Pulmonary artery endothelial cell (primary cell): ENCODE data around the gene PIK3R2. TPM values are rescaled to one million over a fixed set of nuclear protein-coding genes. Genes with fewer than 3 reads are reported as not detected.
A peak's percentile ranks its signal among the peaks of the same experiment; 100 is the strongest.

Experiments
- DNase-seq: peaks from one replicate; pipeline ENCODE4 v3.0.0-alpha.2; 2011; ENCODE audit warnings: low read depth, low spot score
- total RNA-seq: library from RNA; depleted of rRNA; stranded (reverse); fragments of >200 nt; gene quantifications from 2 replicates; pipeline ENCODE4 v1.2.3, GENCODE V29; 2014

The PIK3R2 gene
- total RNA-seq, 1 donor from 2014 or later, result 2.8 TPM

DNA sequence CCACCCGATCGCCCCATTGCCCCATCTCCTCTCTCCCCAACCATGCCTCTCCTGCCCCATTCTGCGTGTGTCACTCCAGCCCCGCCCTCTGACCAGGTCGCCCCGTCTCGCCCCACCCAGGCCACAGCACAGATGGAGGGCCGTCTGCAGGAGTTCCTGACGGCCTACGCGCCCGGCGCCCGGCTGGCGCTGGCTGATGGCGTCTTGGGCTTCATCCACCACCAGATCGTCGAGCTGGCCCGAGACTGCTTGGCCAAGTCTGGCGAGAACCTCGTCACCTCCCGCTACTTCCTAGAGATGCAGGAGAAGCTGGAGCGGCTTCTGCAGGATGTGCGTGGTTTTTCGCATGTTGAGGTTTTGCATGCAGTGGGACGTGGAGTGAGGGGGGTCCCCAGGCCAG is 29.1 kb upstream of the PIK3R2 start:
- DNase-seq, result no peak

DNA sequence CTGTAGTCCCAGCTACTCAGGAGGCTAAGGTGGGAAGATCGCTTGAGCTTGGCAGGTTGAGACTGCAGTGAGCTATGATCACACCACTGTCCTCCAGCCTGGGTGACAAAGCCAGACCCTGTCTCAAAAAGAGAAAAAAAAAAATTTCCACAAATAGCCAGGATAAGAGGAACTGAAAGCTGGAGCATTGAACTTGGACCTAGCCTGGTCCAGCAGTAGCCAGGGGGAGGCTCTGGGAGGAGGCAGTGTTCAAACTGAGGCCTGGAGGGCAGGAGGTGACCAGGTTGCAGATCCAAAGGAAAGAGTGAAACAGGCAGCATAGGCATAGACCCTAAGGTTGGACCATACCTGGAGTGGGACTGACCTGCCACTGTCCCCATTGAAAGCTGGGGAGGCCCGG is 26.9 kb upstream of the PIK3R2 start:
- DNase-seq, result no peak

DNA sequence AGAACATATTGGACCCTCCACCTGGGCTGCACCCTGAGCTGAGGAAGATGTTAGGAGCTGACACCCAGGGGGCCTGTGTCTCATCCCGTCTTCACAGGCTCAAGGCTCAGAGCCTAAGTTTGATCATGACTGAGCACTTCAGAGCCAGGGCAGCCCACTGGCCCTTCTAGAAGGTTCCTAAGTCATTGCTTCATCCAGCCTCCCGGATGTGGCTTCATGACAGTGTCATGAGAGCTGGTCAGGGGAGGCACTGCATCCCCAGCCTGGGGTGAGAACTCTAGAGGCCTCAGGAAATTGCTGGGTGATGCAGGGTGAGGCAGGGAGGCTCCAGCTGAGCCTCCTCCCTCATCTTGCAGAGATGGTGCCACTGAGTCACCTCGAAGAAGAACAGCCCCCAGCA is 24.9 kb upstream of the PIK3R2 start:
- DNase-seq, result no peak

DNA sequence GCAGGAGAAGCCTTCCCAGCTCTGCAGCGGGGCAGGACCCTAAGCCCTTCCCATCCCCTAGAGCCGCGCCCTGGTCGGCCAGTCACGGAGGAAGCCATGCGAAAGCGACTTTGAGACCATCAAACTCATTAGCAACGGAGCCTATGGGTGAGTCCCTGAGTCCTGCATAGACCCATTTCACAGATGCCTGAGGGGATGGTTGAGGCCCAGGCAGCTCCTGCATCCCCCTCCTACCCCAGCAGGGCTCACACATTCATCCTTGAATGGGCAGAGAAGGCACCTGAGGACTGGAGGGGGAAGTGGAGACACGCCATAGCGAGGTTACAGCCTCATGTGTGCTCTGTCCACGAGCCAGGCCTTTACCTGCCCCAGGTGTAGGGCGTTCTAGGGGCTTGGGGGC is 24.2 kb upstream of the PIK3R2 start:
- DNase-seq, result no peak

DNA sequence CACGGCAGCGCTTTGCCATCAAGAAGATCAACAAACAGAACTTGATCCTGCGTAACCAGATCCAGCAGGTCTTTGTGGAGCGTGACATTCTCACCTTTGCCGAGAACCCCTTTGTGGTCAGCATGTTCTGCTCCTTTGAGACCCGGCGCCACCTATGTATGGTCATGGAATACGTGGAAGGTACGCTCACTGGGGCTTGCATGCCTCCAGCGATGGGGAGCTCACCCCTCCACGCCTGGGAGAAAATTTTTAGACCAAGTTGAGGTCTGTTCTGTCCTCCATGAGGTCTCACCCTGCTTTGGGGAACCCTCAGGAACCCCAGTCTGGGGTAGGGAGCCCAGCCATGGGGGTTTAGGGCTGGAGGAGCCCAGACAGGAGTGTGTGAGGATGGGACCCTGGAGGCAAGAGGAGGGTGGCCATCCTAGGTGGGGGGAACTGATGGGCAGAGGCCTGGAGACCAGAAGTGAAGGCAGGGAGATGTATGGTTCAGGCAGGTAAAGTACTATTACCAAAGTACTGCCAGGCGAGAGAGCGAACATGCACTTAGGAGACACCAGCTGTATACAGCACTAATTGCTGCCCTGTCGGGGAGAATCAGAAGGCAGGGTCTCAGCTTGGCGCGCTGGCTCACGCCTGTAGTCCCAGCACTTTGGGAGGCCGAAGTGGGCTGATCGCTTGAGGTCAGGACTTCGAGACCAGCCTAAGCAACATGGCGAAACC is 22.3 kb upstream of the PIK3R2 start:
- DNase-seq, result no peak

DNA sequence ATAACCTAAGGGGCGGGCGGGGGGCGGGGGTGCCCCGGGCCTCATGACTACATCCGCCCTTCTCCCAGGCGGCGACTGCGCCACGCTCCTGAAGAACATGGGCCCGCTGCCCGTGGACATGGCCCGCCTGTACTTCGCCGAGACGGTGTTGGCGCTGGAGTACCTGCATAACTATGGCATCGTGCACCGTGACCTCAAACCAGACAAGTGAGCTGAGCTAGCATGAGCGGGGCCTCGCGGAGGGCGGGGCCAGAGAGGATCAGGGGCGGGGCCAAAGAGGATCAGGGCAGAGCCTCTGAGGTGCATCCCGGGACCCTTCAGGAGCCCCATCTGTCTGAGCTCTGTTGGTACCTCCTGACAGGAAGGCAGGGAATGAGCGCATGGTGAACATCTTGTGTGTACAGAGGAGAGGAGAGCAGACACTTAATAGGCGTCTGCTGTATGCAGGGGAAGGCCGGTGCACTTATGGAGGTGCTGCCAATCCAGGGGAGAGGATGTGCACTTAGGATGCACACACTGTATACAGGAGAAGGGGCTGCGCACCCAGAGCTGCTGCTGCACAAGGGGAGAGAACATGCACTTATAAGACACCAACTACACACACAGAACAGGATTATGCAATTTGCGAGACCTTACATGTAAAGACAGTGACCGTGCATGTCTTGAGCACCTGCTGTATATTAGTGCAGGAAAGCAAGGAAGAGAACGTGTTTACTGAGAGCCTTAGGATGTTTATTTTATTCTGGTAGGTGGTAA is 20.9 kb upstream of the PIK3R2 start:
- DNase-seq, result no peak

DNA sequence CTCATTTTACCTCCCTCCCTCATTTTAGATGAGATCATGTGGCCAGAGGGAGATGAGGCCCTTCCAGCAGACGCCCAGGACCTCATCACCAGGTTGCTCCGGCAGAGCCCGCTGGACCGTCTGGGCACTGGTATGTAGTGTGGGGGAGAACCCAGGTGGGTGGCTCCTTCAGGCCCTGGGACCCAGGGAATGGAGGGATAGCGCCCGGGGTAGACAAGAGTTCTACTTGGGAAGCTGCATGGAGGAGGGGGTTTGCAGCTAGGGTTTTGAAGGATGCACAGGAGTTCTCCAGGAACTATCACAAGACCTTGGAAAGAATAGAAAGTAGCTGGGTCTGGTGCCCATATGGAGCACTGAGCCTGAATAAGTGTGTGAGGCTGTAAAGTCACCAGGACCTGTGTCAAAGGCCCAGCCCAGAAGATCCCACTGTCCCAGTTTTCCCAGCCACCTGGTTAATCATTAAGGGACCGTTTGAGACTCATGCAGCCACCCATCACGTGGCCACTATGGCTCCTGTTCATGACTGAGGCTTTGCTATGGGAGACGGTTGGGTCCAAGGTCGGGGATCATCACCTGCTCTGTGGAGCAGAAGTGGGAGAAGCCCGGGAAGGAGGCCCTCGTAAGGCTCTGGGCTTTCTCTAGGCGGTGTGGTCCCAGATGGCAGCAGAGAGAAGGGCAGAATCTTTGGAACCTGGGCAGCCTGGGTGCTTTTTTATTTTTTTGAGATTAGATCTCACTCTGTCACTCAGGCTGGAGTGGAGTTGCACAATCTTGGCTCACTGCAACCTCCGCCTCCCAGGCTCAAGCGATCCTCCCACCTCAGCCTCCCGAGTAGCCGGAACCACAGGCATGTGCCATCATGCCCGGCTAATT is 17.0 kb upstream of the PIK3R2 start:
- DNase-seq, result no peak

DNA sequence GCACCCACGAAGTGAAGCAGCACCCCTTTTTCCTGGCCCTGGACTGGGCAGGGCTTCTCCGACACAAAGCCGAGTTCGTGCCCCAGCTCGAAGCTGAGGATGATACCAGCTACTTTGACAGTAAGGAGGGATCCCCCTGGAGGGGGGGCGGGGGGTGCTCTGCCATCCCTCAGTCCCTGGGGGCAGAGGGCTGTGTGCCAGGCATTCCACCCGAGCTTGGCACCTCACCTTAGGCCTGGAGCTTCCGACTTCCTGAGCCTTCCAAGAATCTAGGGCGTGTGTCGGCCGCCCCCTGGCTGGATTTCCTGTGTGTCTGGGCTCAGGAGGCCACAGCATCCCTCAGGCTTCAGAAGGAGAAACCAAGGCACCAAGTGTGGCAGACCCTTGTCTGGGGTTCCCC is 15.7 kb upstream of the PIK3R2 start:
- DNase-seq, result no peak

DNA sequence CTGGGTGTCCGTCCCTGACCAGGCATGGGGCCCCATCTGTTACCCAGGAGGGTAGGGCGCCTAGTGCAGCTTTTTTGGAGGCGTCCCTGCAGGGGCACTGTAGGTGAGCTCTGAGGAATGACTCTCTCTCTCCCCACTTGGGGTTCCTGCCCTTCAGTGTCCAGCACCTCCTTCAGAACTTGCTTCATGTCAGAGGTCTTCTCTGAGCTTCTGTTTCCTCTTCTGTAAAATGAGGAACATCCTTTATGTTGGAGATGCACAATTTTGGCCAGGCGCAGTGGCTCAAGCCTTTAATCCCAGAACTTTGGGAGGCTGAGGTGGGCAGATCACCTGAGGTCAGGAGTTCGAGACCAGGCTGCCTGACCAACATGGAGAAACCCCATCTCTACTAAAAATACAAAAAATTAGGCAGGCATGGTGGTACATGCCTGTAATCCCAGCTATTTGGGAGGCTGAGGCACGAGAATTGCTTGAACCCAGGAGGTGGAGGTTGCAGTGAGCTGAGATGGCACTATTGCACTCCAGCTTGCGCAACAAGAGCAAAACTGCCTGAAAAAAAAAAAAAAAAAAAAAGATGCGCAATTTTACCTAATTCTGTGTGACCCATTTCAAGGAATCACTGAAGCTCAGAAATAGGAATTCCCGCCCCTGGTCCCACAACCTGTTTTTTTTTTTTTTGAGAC is 15.2 kb upstream of the PIK3R2 start:
- DNase-seq, result no peak

DNA sequence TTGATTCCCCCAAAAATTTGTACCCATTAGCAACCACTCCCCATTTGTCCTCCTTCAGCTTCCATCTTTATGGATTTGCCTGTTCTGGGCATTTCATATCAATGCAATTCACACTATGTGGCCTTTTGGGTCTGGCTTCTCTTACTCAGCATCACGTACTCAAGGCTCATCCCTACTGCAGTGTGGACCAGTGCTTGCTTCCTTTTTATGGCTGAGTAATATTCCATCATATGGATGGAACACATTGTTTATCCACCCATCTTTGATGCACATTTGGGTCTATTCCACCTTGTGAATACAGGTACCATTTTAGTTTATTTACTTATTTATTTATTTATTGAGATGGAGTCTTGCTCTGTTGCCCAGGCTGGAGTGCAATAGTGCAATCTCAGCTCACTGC is 12.5 kb upstream of the PIK3R2 start:
- DNase-seq, result no peak

DNA sequence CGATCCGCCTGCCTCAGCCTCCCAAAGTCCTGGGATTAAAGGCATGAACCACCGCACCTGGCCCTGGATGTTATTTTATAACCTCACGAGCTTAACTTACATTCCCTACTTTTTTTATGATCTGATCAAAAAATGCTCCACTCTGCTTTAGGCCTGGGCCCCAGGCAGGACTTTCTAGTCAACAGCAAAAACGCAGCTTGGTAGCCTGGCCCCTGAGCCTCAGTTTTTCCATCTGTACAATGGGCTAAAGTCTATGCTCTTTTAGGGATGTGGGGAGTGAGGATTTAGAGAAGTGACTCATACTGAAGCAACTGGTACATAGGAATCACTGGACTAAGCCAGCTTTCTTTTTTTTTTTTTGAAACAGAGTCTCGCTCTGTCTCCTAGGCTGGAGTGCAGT is 11.9 kb upstream of the PIK3R2 start:
- DNase-seq, result no peak

DNA sequence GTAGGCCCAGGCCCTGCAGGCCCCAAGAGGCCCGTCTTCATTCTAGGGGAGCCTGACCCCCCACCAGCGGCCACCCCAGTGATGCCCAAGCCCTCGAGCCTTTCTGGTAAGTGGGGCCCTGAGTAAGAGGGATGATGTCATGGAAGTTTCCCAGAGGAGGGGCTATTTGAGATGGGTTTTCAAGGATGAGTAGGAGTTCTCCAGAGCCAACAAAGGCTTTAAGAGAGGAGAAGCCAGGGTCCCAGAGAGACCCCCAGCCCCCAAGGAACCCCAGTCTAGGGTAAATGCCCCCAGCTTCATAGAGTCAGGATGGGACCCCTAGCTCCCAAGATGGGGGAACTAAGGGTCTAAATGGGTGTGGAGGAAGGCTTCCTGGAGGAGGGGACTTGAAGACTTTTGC is 9.1 kb upstream of the PIK3R2 start:
- no peak for DNase-seq

DNA sequence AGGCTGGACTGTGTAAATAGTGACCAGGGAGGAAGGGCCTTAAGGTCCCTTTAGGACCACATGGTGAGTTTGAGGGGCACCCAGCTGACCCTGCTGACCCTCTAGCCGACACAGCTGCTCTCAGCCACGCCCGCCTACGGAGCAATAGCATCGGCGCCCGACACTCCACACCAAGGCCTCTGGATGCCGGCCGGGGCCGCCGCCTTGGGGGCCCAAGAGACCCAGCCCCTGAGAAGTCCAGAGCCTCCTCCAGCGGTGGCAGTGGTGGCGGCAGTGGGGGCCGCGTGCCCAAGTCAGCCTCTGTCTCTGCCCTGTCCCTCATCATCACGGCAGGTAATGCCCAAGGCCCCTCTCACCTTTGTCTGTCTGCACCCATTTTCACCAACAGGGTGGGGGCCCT is 8.6 kb upstream of the PIK3R2 start:
- no peak for DNase-seq

DNA sequence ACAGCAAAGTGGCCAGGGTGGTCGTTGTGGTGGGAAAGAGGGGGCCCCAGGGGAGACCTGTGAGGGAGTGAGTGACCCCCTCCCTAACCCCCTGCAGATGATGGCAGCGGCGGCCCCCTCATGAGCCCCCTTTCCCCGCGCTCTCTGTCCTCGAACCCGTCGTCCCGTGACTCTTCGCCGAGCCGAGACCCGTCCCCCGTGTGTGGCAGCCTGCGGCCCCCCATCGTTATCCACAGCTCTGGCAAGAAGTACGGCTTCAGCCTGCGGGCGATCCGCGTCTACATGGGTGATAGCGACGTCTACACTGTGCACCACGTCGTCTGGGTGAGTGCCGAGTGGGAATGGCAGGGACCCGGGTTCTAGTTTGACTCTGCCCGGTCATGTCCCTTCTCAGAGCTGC is 8.1 kb upstream of the PIK3R2 start:
- no peak for DNase-seq

DNA sequence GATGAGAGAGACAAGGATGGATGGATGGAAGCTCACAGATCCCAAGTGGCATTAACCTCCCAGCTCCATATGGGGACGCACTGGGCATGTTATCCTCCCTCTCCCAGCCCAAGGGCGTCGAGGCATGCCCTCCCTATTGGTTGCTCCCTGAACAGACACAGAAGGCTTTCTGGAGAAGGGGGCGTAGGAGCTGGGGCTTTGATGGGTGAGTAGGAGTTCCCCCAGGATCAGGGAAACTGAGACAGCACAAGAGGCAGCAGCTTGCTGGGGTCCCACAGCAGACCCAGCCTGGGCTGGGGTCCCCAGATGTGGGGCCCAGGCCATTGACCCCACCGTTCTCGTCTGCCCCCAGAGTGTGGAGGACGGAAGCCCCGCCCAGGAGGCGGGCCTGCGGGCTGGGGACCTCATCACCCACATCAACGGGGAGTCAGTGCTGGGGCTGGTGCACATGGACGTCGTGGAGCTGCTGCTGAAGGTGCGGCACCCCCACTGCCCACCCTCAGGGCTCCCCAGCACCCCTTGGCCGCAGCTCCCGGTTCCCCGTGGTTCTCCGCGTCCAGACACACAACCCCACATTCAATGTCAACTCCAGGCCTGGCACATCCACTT is 7.5 kb upstream of the PIK3R2 start:
- no peak for DNase-seq

DNA sequence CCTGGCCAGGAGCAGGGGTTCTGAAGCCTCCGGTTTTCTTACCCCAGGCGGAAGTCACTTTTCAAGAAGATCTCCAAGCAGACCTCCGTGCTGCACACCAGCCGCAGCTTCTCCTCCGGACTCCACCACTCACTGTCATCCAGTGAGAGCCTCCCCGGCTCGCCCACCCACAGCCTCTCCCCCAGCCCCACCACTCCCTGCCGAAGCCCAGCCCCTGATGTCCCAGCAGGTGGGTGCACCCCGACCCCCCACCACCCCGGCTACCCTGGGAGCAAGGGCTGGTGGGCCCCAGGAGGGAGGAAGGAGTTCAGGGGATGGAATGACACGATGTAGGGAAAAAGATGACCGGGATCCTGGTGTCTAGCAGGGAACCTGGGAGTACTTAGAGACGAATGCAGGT is 5.6 kb upstream of the PIK3R2 start:
- DNase-seq, result no peak

DNA sequence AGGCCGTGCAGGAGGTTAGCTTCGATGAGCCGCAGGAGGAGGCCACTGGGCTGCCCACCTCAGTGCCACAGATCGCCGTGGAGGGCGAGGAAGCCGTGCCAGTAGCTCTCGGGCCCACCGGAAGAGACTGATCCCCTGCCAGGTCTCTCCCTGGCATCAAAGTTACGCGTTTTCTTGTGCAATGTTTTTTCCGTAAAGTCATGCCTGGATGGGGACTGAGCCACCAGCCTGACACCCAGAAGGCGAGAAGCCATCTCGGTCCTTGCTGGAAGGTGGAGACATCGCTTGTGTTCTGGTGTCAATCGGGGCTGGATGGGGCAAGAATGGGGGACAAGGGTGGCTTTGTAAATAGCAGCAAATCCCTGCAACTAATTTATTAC is 3.4 kb upstream of the PIK3R2 start:
- no peak for DNase-seq

DNA sequence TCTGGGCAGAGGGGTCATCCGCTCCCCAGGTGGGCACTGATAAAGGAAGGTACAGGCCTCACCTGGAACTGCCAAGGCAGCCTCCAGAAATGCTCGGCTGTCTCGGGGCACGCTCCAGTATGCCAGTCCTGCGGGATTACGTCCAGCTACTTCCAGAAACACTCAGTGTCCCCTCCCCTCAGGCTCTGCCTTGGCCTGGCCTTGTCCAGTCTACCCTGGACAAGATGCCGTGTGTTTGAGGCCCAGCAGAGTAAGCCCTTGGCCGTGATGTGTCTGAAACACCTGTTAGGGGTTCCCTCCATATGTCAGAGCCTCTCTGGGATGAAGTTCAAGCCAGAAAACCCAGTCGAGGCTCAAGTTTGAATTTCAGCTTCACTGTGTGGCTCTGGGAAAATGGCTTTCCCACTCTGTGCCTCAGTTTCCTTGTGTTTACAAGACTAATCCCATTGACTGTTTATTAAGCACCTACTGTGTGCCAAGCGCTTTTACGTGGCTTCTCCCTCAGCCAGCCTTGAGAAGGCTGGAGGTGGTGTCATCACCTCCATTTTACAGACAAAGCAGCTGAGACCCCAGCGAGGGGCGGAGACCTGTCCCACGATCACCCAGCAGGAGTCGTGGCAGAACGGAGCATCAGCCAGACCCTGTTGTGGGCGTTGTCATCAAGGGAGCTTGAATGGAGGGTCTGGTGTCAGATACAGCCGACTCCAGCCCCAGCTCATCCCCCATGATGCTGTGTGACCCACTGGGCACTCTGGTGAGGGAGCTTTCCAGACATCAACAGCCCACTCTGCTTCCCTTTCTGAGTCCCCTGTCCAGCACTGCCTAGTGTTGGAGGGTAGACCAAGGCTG is 2.0 kb upstream of the PIK3R2 start:
- DNase-seq, result no peak

DNA sequence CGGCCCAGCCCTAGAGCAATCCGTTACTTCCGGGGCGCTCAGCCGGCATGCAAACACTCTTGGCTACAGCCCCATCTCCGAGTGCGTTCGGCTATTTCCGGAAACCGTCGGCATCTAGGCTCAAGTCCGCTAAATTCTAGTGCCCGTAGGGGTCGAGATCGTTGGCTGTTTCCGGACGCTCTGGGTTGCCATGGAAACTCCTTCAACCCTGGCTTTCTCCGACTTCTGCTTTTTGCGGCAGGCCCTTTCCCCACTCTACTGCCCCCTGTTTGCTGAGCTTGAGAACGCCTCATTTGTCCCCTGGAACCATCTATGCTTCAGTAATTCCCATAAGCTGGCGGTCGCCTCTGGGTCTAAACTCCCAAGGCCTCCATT is 534 bp upstream of the PIK3R2 start:
- DNase-seq, result peak; percentile 88

DNA sequence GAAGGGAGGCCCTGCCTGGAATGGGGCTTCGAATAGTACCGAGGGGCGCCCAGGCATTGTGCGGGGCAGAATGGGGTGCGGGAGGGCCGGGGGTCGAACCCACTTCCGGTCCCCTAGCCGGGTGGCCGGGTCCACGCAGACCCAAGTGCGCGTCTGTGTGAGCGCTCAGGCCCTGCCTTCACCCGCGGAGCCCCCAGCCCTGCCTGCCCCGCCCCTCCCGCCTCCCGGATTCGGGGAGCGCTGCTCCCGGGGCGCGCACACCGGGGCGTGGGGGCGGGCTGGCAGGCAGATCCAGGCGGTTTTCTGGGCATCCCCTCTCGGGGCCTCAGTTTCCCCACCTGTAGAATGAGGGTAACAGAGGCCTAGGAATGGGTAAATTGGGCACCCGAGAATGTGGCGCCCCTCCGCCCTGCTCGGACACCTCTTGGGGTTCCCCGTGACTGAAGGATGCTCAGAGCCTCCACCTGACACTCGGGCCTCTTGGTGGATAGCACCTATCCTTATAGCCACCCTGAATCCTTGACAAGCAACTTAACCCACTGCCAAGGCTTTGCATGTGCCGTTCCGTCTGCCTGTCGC is 682 bp downstream of the PIK3R2 start:
- DNase-seq, result no peak
